GM20000 (cell line): Measurements from ENCODE around the gene CLCNKB.
"Not testable (repeated sequence)": the region's sequence is repeated elsewhere in the genome, so short reads cannot be mapped to it uniquely, and the experiment has no call there.

Experiments used
- DNase-seq: peaks from one replicate; pipeline ENCODE4 v3.0.0; 2012; ENCODE audit warnings: low spot score
- CTCF ChIP-seq: IDR thresholded peaks from 2 replicates; pipeline ENCODE4 v1.5.1; 2012; ENCODE audit warnings: mild to moderate bottlenecking, control low read depth; ENCODE audit errors: extremely low read depth, missing control alignments

The CLCNKB gene

GRCh38 chr1:16043521-16043920, at the start of gene CLCNKB:
CLCNKB (plus strand) TSS chr1:16043782; CDS start chr1:16044493, 711 bp downstream.
- DNase-seq, result no peak
- TF ChIP-seq CTCF, result no peak

DNA sequence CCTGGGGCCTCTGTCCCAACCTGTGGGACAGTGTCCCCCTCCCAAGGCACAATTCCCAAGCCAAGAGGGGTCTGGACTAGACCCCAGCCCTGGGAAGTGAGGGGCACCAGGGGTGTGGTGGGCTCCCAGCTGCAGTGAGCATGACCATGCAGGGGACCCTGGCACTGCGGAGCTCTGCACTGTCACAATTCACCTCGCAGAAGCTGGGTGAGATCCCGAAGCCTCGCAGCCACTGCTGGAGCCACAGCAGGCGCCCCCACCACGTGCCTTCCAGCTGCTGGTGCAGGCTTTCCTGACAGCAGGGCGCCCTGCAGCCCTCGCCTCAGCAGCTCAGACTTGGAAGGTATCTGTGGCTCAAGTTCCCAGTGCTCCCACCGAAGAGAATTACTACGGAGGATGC, 49.5 kb upstream of the CLCNKB start:
- no peak for TF ChIP-seq CTCF
- no peak for DNase-seq

GRCh38 chr1:15994590-15995351, 48.8 kb upstream of the CLCNKB start:
- peak; percentile 69 for DNase-seq
- TF ChIP-seq CTCF, result peak; percentile 77

DNA sequence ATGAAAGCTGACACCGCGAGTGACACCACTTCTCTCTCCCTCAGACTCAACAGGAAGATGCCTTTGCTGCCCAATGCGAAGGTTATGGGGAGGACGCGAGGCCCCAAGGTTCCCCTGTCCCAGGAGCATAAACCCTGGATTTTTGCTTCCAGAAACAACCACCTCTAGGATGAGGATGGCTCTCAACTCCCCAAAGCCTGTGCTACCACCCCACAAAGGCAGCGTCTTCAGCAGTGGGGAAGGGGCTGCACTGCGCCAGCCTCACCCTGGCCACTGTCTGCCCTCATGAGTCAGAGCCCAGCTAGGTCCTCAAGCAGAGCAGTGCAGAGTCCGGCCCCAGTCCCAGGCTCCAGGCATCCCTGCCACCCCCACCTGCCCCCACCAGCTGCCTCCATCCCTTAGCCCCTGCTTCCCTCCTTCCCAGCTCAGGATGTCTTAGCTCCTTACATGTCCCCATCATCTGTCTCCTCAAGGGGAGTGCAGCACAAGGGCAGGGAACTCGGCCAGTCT, 46.5 kb upstream of the CLCNKB start:
- TF ChIP-seq CTCF, result no peak
- no peak for DNase-seq

GRCh38 chr1:15997637-15998280, 45.8 kb upstream of the CLCNKB start:
- no peak for TF ChIP-seq CTCF
- no peak for DNase-seq

GRCh38 chr1:15998929-15999328, 44.7 kb upstream of the CLCNKB start:
- no peak for TF ChIP-seq CTCF
- no peak for DNase-seq

DNA sequence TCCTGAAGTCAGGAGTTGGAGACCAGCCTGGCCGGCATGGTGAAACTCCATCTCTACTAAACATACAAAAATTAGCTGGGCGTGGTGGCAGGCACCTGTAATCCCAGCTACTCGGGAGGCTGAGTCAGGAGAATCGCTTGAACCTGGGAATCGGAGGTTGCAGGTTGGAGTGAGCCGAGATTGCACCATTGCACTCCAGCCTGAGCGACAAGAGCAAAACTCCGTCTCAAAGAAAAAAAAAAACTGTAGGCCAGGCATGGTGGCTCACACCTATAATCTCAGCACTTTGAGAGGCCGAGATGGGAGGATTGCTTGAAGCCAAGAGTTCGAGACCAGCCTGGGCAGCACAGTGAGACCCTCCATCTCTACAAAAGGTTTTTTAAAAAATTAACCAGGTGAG, 42.3 kb upstream of the CLCNKB start:
- not testable (repeated sequence) for DNase-seq
